Fibroblast of villous mesenchyme (primary cell): ENCODE measurements around the gene SNX13. TPM values are rescaled to one million over a fixed set of nuclear protein-coding genes. Genes with fewer than 3 reads are reported as not detected.

Experiments used
- total RNA-seq: library from RNA; depleted of rRNA; stranded (reverse); fragments of >200 nt; gene quantifications from 2 replicates; pipeline ENCODE4 v1.2.3, GENCODE V29; 2012

SNX13 gene
- total RNA-seq, 1 donor: 51.8 TPM

Other genes starting within 250 kb of the SNX13 start
- not detected in 2 replicates for gene PRPS1L1, start 87.4 kb upstream of the SNX13 start, total RNA-seq